GM21367 (cell line): Measurements from ENCODE around the gene FSD1L.

Source experiments
- ATAC-seq: cut with Tn5 transposase; IDR thresholded peaks from one replicate; pipeline ENCODE4 v1.9.1; 2021; ENCODE audit not compliant: unreplicated experiment

Gene FSD1L

DNA sequence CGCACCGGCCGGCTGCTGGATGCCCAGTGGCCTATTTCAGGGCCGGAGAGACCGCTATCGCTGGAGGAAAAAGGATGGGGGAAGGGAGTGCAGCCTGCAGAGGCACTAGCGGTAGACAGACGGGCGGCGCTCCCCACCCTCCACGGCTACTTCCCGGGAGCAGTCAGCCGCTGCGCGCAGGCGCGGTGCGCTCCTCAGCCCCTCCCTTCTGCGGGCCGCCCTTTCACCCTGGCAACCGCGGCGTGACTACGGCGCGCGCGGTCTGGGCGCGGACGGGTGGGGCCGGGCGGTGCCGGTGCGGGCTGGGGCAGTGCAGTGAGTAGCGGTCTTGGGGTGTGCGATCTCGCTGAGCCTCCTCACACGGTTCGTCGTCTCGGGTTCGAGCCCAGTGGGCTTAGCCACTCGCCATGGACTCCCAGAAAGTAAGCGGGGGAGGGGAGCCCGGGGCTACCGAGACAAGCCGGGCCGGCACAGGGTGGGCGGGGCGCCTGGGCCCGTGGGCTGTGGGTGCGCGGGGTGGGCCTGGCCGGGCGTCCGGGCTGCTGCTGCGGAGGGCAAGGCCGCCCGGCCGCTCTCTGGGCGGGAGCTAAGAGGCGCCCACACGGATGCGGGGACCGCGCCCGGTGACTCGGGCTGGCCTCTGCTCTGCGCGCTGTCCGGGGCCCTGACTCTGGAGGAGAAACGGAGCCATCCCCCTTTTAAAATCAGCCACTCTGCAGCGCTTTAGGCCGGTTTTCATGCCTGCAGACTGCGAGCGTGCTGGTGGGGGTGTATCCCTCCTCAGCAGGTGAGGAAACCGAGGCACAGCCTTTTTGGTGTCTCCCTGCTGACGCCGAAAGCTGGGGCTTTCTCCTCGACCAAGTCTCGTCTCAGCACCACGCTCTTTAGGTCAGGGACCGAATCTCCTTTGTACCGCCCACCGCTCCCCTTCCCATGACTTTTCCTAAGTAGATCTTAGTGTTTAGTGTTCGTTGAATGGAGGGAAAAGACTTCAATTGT lies at the start of gene FSD1L:
Gene FSD1L, plus strand, starts transcription at position 221 of the 999 bp plus-strand sequence. Its CDS starts 187 bp downstream, at position 408.
- ATAC-seq = peak; percentile 93

DNA sequence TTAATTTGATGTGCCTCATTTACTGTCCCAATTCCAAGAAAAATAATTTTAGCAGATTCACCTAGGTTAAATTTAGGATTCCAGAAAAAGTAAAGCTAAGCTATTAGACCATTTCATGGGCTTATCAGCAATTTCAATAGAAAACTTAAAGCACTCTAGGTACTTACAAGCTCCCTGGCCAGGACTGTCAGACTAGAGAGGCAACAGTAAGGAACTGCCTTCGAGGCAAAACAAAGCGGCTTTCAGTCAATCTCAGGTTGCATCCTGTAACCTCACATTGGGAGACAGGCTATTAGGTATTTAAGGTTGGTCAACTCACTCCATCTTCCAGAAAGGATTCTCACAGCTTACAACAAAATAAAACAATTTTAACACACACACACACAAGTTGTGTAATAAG lies 48.7 kb upstream of the FSD1L start:
- ATAC-seq = no peak

DNA sequence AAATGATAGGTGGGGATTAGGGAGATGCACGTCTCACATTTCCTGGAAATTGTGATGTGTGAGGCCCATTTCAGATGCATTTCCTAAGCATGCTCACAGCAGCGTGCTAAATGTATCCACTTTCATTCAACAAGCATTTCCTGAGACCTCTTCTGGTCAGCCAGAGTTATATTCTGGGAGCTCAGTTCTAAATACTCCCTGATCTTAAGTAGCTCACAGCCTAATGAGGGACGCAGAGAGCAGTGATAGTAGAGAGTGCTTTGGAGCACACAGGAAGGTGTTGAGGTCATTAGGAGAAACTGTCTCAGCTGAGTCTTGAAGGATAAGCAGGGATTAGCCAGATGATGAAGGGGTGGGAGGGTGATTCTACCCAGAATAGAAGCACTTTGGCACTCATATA lies 46.2 kb upstream of the FSD1L start:
- ATAC-seq = no peak

DNA sequence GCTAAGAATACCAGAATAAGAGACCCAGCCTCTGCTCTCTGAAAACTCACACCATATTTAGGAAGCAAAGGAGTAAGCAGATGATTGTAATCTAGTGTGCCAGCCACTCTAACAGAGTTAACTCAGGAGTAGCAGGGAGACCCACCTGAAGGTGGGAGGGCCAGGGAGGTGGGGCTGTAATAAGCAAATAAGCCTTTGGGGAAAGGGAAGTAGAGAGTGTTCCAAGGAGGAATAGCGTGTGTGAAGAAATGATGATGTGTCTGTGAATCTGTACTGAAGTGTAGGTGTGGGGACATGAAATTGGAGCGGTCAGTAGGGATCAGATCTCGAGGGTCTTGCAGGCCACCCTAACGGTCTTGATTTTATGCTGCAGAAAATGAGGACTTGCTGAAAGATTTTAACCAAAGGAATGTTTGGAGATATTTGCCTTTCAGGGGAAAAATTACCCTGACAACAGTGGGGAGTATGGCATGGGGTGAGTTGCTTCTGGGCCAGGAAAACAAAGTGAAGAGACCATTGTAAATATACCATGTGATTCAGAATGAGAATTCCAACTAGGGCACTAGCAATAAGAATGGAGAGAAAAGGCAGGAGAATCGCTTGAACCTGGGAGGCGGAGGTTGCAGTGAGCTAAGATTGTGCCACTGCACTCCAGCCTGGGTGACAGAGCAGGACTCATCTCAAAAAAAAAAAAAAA lies 44.1 kb upstream of the FSD1L start:
- no peak for ATAC-seq

DNA sequence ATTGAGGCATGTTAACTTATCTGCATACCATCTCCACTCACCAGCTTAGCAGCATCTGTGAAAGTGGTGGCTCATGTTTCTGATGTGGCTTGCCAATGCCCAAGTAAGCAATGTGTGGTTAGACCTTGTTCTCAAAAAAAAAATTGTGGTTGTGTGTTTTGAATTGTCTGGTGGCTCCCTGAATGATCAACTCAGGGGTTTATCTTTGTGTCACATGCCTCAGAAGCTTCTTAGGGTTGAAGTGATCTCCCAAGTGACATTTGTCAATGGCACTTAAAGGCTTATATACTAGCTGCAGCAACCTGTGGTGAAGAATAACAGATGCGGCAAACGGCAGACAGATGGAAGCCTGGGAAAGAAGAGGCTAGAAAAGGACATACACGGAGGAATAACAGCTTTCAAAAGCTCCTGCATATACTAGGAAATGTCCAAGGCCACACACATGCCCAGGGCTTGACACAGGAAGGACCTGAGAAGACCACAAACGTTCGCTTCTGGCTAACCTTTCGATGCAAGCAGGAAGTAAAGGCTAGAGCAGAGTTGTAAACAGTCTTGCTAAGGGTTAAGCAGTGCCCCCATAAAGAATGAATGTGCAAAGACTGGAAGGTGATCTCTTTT lies 42.2 kb upstream of the FSD1L start:
- peak; percentile 88 for ATAC-seq

DNA sequence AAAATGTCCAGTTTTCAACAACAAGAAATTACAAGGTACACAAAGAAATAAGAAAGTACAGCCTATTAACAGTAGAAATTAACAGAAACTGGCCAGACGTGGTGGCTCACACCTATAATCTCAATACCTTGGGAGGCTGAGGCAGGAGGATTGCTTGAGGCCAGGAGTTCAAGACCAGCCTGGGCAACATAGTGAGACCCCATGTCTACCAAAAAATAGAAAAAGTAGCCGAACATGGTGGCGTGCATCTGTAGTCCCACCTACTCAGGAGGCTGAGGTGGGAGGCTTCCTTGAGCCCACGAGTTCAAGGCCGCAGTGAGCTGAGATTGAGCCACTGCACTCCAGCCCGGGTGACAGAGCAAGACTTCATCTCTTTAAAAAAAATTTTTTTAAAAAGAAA lies 41.5 kb upstream of the FSD1L start:
- ATAC-seq = no peak

DNA sequence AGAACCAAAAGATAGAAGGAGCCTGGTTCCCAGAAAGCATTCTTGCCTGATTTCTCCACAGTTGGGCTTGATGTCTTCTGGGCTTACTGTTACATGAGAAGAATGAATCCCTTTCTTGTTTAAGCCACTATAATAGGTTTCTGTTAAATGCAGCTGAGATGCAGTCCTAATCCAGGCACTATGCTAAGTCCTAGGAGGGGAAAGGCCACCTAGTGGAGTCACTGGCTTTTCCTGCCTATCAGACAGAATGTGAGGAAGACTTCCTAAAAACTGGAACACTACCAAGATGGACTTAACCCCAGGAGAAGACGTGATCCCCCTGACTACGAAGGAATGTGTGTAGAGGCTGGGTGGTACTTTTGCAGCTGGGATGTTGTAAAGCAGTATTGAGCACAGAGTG lies 34.3 kb upstream of the FSD1L start:
- no peak for ATAC-seq

DNA sequence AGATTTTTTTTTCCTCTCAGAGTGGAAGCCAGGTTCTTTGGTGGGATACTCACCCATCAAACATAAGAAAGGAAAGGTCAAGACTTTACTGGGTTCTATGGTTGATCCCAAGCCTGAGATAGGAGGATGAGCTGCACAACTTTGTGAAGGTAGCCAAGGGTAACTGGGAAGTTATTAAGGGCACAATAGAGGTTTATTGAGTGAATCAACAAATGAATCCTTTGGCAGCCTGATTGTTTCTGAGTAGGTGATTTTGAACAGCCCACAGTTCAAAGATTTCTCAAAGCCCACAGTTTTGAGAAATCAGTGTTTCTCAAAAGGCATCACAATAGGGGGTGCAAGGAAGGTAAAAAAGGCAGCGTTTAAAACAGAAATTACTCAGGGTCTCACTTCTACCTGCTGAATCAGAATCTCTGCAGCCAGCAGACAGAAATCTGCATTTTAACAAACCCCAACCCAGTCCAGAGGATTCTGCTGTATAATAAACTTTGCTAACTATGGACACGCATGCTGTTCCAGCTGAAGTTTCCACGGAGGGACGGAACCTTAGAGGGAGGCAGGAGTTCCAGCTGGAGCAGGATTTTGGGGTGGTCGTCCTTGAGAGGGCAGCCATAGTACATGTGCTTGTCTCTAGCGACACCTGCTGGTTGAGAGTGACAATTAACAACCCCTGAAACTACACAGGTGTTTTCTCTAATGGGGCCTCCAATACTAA lies 32.7 kb upstream of the FSD1L start:
- ATAC-seq = peak; percentile 61

DNA sequence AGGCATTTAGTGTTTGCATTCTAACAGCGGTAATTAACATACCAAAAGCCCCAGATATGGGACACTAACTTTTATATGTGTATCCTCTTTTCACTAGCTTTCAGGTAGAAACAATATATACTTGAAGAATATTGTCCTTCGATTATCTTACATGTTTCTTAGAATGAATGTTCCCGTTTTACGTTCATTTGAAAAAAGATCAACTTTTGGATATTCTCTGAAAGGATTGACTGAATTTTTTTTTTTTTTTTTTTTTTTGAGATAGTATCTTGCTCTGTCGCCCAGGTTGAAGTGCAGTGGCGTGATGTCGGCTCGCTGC lies 32.2 kb upstream of the FSD1L start:
- ATAC-seq = no peak

DNA sequence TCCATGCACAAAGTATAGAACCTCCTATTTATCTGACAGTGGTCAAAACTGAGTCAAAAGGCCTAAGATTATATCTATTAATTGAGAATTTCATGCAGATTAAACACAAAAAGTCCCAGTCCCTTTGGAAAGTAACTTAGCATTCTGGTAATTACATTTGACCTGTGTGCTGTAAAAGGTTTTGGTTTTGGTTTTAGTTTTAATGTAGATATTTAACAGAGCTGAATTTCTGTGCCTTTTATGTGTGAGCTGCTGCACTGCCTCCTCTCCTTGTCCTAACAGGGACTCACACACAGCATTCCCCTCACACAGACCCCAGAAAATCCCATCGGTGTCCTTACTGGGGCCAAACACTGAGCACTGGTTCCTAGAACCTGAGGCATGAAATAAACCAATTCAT lies 31.0 kb upstream of the FSD1L start:
- peak; percentile 43 for ATAC-seq

DNA sequence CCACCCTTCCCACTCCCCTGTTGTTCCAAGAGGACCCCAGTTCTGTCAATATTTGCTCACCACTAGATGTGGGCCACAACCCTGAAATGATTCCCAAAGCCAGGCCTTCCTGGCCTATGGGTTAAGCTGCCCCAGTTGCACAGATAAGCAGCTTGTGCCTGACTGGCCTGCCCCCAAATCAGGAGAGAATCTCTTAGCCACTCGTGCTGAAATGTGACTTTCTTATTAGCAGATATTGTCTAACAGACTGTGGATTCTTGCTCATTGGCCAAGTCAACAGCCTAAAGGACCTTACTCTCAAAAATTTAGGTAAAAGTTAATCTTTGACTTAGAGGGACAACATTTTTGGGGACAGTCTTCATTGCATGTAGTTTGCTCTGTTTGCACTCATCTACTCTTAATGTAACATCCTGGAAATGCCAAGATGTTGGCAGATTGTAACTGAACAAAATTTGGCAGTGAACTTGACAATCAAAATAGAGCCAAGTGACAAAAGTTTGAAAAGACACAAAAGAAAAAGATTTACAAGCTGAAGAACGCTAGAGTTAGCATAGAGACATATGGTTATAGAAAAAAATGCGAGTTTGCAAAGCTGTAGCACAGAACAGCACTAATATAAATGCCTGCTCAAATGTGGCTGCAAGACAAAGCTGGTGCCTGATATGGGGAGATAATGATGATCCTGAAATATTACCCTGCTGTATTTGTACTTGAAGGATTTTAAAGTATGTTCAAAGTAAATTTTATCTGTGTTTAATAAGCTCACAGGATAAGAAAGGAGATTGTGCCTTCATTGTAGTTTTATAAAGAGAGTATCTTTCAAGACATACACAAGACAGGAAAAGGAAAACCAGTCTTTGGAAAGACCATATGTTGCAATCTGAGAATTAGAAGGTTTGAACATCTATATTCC lies 29.0 kb upstream of the FSD1L start:
- no peak for ATAC-seq

DNA sequence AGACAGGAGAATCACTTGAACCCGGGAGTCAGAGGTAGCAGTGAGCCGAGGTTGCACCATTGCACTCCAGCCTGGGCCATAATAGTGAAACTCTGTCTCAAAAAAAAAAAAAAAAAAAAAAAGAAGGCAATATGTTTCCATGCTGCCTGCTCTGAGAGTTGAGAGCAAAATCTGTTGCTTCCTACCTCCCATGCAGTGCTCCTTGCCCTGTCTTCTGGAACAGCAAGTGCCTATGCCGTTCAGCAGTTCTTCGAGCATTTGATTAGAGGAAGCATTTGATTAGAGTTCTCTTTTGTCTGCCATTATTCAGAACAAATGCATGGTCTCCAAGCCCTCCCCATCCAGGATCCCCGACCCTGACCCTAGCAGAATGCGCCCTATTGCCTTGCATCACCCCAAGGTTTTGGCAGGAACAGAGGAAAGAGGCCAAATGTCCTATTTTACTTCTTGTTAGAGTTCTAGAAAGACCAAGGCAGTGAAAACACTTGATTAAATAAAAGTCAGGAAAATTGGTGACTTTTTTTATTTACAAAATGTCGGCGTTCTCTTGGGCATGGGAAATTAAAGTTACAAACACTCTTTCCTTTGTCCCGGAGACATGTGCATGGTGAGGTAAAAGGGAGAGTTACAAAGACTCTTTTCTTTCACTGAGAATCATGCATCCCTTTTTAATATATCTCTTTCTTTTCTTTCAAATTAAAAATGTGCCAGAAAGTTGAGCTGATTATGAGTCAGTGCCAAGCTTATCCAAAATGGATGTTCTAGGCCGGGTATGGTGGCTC lies 27.8 kb upstream of the FSD1L start:
- ATAC-seq = no peak

DNA sequence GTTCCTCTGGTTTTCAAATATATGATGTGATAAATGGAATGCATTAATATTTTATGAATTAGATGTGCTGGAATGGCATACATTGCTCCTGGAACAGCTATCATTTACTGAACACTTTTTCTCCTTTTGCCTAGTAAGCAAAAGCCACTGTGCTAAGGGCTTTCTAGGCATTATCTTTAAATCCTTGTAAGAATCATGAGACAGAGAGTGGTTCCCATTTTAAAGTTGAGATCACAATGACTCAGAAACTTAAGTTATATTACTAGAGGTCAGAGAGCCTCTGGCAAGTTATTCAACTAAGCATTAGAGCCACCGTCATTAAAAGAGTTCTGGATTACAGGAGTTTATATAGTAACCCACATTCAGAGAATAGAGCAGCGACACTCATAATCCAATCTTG lies 26.7 kb upstream of the FSD1L start:
- no peak for ATAC-seq

DNA sequence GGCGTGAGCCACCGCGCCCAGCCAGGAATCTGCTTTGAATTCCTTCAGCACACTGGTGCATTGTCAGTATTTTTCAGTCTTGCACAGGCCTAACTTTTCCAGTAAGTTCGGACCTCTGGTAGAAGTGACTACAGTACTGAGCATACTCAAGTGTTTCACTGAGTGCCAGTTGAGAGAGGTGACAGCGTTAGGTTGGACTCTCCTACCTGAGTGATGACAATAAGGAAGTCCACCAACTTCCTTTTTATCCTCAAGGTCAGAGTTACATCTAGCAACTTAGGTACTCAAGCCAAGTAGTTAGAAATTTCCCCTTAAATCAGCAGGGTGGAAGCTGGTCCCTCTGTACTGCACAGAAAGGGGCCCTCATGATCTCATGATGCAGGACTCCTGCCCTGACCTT lies 26.0 kb upstream of the FSD1L start:
- ATAC-seq = no peak

DNA sequence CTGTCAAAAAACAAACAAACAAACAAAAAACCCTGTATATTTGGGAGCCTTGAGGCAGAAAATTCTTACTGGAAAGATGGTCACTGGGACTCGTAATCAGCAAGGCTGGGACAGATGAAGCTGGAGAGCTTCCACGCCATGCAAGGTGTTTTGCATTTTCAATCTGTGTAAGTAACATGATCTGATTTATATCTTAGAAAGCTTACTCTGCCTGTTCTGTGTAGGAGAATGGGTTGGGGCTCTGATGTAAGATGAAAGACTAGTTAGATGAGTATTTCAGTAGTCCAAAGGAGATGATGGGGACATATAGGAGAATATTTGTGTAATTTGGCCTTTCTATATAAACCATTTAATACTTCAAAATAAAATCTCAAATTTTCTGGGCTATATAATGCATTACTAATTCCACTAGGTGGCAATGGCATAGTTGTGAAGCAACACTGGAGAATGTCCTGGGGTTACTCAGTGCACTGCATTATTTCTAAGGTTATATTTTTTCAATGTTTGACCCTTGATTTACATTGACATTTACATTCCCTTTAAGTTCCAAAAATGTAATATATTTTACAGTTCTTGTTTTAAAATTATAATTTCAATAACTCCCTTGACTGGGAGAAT lies 21.9 kb upstream of the FSD1L start:
- ATAC-seq = no peak

DNA sequence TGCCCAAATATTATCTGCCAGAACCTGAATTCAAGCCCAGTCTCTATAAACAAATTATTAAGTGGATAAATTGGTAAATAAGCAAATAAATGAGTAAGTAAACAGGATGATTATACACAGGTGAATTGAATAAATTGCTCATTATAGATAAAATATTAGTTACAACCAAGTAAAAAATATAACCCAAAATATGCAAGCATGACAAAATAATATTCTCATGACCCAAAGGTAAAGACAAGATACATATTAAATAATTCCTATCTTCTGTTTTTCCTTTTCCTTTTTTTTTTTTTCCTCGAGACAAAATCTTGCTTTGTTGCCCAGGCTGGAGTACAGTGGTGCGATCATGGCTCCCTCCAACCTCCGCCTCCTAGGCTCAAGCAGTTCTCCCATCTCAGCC lies 21.2 kb upstream of the FSD1L start:
- no peak for ATAC-seq

DNA sequence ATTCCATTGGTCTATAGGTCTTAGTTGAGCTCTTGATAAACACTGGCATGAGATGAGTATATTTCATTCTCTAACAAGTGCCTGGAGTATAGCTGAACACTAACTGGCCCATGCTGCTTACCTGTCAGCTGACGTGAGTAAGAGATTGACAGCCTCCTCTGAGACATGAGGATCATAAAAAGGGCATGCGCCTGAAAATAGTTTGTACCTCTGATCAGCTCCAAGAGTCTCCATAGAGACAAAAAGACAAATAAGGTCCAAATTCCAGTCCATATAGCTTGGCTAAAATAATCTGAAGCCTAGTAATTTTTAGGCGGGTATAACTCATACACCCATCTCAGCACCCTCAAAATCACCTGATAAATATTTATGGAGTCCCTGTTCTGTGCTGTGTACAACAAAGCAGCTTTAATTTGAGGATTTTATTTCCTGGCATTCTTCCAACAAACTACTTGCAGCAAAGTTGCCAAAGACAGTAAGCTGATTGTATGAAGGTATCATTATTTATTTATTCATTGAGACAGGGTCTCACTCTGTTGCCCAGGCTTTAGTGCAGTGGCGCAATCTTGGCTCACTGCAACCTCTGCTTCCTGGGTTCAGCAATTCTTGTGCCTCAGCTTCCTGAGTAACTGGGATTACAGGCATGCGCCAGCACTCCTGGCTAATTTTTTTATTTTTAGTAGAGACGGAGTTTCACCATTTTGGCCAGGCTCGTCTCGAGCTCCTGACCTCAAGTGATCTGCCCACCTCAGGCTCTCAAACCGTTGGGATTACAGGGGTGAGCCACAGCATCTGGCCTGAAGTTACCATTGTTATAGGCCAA lies 16.2 kb upstream of the FSD1L start:
- ATAC-seq = no peak

DNA sequence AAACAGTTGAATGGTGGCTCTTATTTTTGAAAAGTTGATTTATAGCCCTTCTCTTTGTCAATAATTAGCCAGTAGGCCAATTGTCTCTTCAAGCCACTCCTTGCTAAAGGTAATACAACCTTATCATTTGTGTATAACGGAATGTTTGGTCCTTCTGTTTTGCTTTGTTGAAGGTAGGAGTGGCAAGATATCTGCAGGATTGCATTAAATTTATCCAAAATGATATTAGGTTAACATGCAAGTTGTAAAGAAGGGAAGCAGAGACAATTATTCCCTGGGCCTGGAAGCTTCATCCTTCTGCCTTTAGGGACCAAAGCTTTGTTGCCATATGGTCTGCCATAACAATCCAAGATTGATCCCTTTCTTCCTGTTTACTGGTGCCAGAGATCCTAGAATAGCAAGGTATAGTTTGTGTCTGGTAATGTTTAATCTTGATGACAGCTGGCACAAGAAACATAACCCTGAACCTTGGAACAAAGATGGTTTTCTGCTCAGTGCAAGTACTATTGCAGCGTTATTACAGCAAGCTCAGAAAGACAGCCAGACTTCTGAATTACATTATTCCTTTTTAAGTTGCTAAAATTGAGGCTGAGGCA lies 15.5 kb upstream of the FSD1L start:
- ATAC-seq = no peak
